Measurements from ENCODE around the gene KLK14.

The KLK14 gene

GRCh38 chr19:51082611-51083010 is at the start of gene KLK14:
Gene KLK14 (minus strand): TSS chr19:51082887. CDS start chr19:51082614, 273 bp downstream.
- DNase-seq (ENCODE audit: low spot score) = no peak

GRCh38 chr19:51131780-51132680 is 49.3 kb upstream of the KLK14 start:
- DNase-seq (ENCODE audit: low spot score) = peak; percentile 44

- DNase-seq (ENCODE audit: low spot score) = no peak
Observed at GRCh38 chr19:51129716-51130115, 47.0 kb upstream of the KLK14 start.

- no peak for DNase-seq (ENCODE audit: low spot score)
Observed at GRCh38 chr19:51128227-51128626, 45.5 kb upstream of the KLK14 start.

GRCh38 chr19:51127755-51128154 is 45.1 kb upstream of the KLK14 start:
- DNase-seq (ENCODE audit: low spot score) = peak; percentile 31

- DNase-seq (ENCODE audit: low spot score) = no peak
Observed at GRCh38 chr19:51127032-51127431, 44.3 kb upstream of the KLK14 start.

GRCh38 chr19:51125421-51126075 is 42.9 kb upstream of the KLK14 start:
- no peak for DNase-seq (ENCODE audit: low spot score)

- no peak for DNase-seq (ENCODE audit: low spot score)
Observed at GRCh38 chr19:51124729-51125128, 42.0 kb upstream of the KLK14 start, which contains the start of gene SIGLEC9. Gene SIGLEC9 (plus strand): TSS chr19:51124906. CDS start chr19:51124975, 69 bp downstream.

- no peak for DNase-seq (ENCODE audit: low spot score)
Observed at GRCh38 chr19:51124216-51124615, 41.5 kb upstream of the KLK14 start.

GRCh38 chr19:51123802-51124201 is 41.1 kb upstream of the KLK14 start:
- DNase-seq (ENCODE audit: low spot score) = no peak

- DNase-seq (ENCODE audit: low spot score) = peak; percentile 62
Observed at GRCh38 chr19:51123381-51123800, 40.7 kb upstream of the KLK14 start.

GRCh38 chr19:51122112-51122981 is 39.7 kb upstream of the KLK14 start:
- DNase-seq (ENCODE audit: low spot score) = no peak

- DNase-seq (ENCODE audit: low spot score) = no peak
Observed at GRCh38 chr19:51121257-51121656, 38.6 kb upstream of the KLK14 start.

- DNase-seq (ENCODE audit: low spot score) = no peak
Observed at GRCh38 chr19:51120160-51120559, 37.5 kb upstream of the KLK14 start.

GRCh38 chr19:51119611-51120010 is 36.9 kb upstream of the KLK14 start:
- no peak for DNase-seq (ENCODE audit: low spot score)

GRCh38 chr19:51119101-51119500 is 36.4 kb upstream of the KLK14 start:
- DNase-seq (ENCODE audit: low spot score) = no peak

- peak; percentile 30 for DNase-seq (ENCODE audit: low spot score)
Observed at GRCh38 chr19:51116736-51117286, 34.1 kb upstream of the KLK14 start.

GRCh38 chr19:51114087-51114729 is 31.5 kb upstream of the KLK14 start:
- DNase-seq (ENCODE audit: low spot score) = no peak

GRCh38 chr19:51111606-51112005 is 28.9 kb upstream of the KLK14 start:
- DNase-seq (ENCODE audit: low spot score) = no peak

GRCh38 chr19:51110666-51110971 is 27.9 kb upstream of the KLK14 start:
- DNase-seq (ENCODE audit: low spot score) = no peak

GRCh38 chr19:51108805-51109146 is 26.1 kb upstream of the KLK14 start:
- DNase-seq (ENCODE audit: low spot score) = no peak

Measured in CD4-positive, alpha-beta T cell treated with Interleukin-15 for 4 hours (primary cell).